Glutamatergic neuron (in vitro differentiated cells): ENCODE measurements around the gene TGFB2. TPM values are rescaled to one million over a fixed set of nuclear protein-coding genes. Genes with fewer than 3 reads are reported as not detected.

Experiments used
- DNase-seq: peaks from one replicate; pipeline ENCODE4 v3.0.0; 2022
- H3K27ac Mint-ChIP-seq: one replicate; pipeline ENCODE4 v1.8.0; 2020; ENCODE audit warnings: mild to moderate bottlenecking, mixed read lengths, inconsistent platforms; ENCODE audit not compliant: unreplicated experiment
- H3K27me3 Mint-ChIP-seq: one replicate; pipeline ENCODE4 v1.8.0; 2020; ENCODE audit warnings: mild to moderate bottlenecking, moderate library complexity, mixed read lengths, inconsistent platforms; ENCODE audit not compliant: unreplicated experiment
- H3K36me3 Mint-ChIP-seq: one replicate; pipeline ENCODE4 v1.8.0; 2020; ENCODE audit warnings: mild to moderate bottlenecking, mixed read lengths, inconsistent platforms; ENCODE audit not compliant: unreplicated experiment
- H3K4me1 Mint-ChIP-seq: one replicate; pipeline ENCODE4 v1.8.0; 2020; ENCODE audit warnings: mild to moderate bottlenecking, low read depth, mixed read lengths, inconsistent platforms; ENCODE audit not compliant: unreplicated experiment
- H3K4me3 Mint-ChIP-seq: one replicate; pipeline ENCODE4 v1.8.0; 2020; ENCODE audit warnings: mild to moderate bottlenecking, mixed read lengths, inconsistent platforms; ENCODE audit not compliant: unreplicated experiment
- H3K9me3 Mint-ChIP-seq: one replicate; pipeline ENCODE4 v1.8.0; 2020; ENCODE audit warnings: mild to moderate bottlenecking, moderate library complexity, mixed read lengths, inconsistent platforms; ENCODE audit not compliant: unreplicated experiment
- CTCF ChIP-seq: fragments of 200-600 bp; sonication (generic); IDR thresholded peaks from one replicate; pipeline ENCODE4 v1.5.0; 2021; ENCODE audit not compliant: partially characterized antibody, unreplicated experiment
- total RNA-seq: library from RNA; stranded (reverse); fragmentation: NEBNext Ultra II Directional; extraction: Animal tissue kit (Norgen Biotek cat#: 25700); gene quantifications from one replicate; pipeline ENCODE4 v1.2.1, GENCODE V29; 2021; ENCODE audit not compliant: unreplicated experiment

TGFB2 gene
- total RNA-seq, 1 donor from 2014 or later: 2.0 TPM

- no peak overlapping the region for H3K27ac Mint-ChIP-seq
- H3K9me3 Mint-ChIP-seq: peaks cover 7% of the 10 kb centered on the region
- peaks cover 6% of the 10 kb centered on the region for H3K27me3 Mint-ChIP-seq
- TF ChIP-seq CTCF: no peak
- H3K36me3 Mint-ChIP-seq: no peaks in the 10 kb centered on the region
- no peak for DNase-seq
- no peak overlapping the region for H3K4me3 Mint-ChIP-seq
- H3K4me1 Mint-ChIP-seq: peaks cover 12% of the 10 kb centered on the region
Observed at GRCh38 chr1:218350801-218351266, 5.7 kb downstream of the TGFB2 start.

GRCh38 chr1:218351391-218352074 is 6.4 kb downstream of the TGFB2 start:
- Mint-ChIP-seq H3K36me3 (no peaks in the 10 kb centered on the region), H3K9me3 (peaks cover 3% of the 10 kb centered on the region), H3K4me3 (no peak overlapping the region), H3K4me1 (peaks cover 9% of the 10 kb centered on the region), H3K27ac (no peak overlapping the region), H3K27me3 (peaks cover 1% of the 10 kb centered on the region)
- TF ChIP-seq CTCF: peak; percentile 25
- DNase-seq: no peak

- H3K9me3 Mint-ChIP-seq: peaks cover 1% of the 10 kb centered on the region
- H3K4me1 Mint-ChIP-seq: peaks cover 5% of the 10 kb centered on the region
- H3K27ac Mint-ChIP-seq: no peak overlapping the region
- H3K27me3 Mint-ChIP-seq: no peaks in the 10 kb centered on the region
- no peak for TF ChIP-seq CTCF
- H3K36me3 Mint-ChIP-seq: no peaks in the 10 kb centered on the region
- DNase-seq: no peak
- H3K4me3 Mint-ChIP-seq: no peak overlapping the region
Observed at GRCh38 chr1:218352075-218352438, 6.9 kb downstream of the TGFB2 start.

- no peak for DNase-seq
- Mint-ChIP-seq H3K9me3 (no peaks in the 10 kb centered on the region), H3K27ac (no peak overlapping the region), H3K4me1 (peaks cover 2% of the 10 kb centered on the region), H3K27me3 (no peaks in the 10 kb centered on the region), H3K4me3 (no peak overlapping the region), H3K36me3 (no peaks in the 10 kb centered on the region)
- no peak for TF ChIP-seq CTCF
Observed at GRCh38 chr1:218353656-218354055, 8.5 kb downstream of the TGFB2 start.

- Mint-ChIP-seq H3K9me3 (no peaks in the 10 kb centered on the region), H3K27ac (no peak overlapping the region), H3K36me3 (no peaks in the 10 kb centered on the region), H3K4me1 (peaks cover 3% of the 10 kb centered on the region), H3K4me3 (no peak overlapping the region), H3K27me3 (no peaks in the 10 kb centered on the region)
- no peak for TF ChIP-seq CTCF
- no peak for DNase-seq
Observed at GRCh38 chr1:218355278-218355677, 10.1 kb downstream of the TGFB2 start.
